HG02678 (cell line): ENCODE data around the gene RUNX1.
A peak's percentile ranks its signal among the peaks of the same experiment; 100 is the strongest.
"Not testable (repeated sequence)": the region's sequence is repeated elsewhere in the genome, so short reads cannot be mapped to it uniquely, and the experiment has no call there.

Source experiments
- ATAC-seq: cut with Tn5 transposase; IDR thresholded peaks from one replicate; pipeline ENCODE4 v1.9.1; 2021; ENCODE audit warnings: mild to moderate bottlenecking, moderate library complexity; ENCODE audit not compliant: unreplicated experiment

RUNX1 gene

DNA sequence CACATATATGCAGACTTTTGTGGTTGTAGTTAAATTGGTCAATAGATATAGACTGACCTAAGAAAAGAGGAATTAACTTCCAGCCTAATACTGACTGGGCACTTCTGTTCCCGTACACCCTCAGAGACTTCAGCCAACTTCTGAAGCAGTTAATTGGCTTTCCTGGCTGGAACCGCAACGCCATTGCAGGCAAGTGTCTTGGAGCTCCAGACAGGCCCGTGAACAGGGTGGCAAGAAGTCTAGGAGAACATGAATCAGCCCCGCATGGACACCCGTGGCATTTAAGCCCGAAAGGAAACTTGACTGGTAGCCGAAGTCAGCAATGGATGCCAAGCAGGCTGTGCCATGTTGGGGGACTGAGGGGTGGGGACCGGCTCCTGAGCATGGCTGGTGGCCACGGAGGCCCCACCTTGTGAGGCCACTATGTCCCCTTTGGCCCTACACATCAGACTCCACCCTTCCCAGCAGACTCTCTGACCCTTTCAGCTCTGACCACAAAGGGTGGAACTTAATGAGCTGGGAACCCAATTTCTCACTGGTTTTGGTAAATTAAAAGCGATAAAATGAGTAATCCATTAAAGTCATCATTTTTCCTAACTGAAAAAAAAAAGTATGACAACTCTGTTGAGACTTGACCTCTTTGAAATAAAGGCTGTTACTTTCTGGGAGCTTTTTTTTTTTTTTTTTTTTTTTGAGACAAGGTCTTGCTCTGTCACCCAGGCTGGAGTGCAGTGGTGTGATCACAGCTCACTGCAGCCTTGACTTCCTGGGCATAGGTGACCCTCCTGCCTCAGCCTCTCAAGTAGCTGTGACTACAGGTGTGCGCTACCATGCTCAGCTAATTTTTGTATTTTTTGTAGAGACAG, 54.1 kb downstream of the RUNX1 start:
- no peak for ATAC-seq

DNA sequence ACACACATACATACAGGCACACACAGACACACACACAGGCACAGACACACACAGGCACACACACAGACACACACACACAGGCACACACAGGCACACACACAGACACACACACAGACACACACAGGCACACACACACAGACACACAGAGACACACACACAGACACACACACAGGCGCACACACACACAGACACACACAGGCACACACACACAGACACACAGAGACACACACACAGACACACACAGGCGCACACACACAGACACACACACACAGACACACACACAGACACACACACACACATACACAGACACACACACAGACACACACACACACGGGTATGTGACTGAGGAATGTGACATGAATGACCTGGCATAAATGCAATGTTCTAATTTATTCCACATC, 55.6 kb downstream of the RUNX1 start:
- ATAC-seq: not testable (repeated sequence)

DNA sequence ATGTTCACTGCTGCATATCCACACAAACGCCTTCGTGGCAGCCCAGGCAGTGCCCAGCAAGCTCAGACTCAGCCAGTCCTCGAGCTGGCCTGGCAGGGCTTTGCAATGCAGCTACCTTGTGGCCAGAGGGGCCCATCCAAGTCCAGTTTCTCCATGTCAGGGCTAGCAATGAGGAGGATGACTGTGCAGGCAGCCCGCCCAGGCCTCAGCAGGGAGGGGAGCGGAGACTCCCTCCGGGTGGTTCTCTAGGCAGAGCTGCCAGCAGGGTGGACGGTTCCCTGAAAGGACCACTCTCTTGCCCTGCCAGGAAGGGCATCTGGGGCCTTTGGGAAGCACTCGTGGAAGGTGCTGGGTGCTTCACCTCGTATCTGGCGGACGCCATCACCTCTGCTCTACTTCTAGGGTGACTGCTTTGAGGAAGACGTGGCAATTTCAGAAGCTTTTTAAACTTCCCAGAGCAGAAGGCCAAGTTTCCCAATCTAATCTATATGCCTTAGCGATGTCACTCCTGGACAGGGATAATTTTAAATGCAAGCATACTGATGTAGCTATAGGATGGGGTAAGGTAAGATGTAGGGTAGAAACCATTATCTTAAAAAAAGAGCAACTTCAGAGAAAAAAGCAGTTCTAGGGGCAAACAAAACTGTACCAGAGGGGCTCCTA, 56.2 kb downstream of the RUNX1 start:
- ATAC-seq: no peak

DNA sequence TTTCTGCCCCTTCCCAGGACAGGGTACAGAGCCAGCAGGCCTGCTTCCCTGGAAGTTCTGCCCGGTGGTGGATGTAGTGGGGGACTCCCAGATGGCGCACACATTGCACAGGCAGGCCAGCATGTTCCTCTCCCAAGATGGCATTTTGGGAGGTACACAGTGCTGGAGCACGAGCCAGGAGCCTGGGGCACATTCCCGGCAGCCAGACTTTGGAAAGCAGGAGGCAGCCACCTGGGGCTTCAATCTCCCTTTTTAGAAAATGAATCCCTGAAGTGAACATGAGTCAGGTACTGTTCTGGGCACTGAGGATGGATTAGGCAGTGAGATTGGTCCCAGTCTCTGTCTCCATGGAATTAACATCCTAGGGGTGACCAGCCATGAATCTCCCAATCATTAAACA, 56.9 kb downstream of the RUNX1 start:
- no peak for ATAC-seq

DNA sequence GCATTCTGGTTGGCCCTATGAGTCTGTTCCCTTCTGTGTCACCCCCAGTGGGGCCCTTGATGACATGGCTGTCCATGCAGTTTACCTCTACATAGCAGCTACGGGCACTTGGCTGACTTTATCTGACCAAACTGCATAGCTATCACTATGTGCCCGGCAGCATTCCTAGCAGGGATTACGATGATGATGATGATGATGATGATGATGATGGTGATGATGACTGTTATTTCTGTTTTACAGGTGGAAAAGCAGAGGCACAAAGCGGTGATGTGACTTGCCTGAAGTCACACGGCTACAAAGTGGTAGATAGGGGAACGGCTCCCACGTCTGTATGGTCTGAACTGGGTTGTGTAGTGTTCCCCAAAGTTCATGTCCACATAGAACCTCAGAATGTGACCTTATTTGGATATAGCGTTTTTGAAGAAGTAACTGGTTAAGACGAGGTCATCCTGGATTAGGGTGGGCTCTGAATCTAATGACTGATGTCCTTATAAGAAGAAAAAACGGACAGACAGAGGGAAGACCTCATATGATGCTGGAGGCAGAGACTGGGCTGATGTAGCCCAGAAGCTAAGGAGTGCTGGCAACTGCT, 57.6 kb downstream of the RUNX1 start:
- ATAC-seq: no peak

DNA sequence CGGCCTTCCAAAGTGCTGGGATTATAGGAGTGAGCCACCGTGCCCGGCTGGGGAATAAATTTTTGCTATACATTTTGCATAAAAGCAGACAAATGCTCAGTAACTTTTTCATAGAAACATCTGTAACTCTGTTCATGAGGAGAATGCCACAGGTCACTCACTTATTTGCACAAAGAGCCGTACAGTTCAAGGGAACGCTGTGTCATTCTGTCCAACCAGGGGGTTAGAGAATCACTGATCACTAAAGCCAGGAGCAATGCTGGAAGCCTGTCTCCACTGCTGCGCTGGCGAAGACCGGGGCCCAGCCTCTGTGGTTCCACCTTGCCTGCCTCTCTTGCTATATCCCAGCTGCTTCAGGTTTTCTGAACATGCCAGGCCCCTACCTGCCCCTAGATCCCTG, 58.3 kb downstream of the RUNX1 start:
- ATAC-seq: no peak

DNA sequence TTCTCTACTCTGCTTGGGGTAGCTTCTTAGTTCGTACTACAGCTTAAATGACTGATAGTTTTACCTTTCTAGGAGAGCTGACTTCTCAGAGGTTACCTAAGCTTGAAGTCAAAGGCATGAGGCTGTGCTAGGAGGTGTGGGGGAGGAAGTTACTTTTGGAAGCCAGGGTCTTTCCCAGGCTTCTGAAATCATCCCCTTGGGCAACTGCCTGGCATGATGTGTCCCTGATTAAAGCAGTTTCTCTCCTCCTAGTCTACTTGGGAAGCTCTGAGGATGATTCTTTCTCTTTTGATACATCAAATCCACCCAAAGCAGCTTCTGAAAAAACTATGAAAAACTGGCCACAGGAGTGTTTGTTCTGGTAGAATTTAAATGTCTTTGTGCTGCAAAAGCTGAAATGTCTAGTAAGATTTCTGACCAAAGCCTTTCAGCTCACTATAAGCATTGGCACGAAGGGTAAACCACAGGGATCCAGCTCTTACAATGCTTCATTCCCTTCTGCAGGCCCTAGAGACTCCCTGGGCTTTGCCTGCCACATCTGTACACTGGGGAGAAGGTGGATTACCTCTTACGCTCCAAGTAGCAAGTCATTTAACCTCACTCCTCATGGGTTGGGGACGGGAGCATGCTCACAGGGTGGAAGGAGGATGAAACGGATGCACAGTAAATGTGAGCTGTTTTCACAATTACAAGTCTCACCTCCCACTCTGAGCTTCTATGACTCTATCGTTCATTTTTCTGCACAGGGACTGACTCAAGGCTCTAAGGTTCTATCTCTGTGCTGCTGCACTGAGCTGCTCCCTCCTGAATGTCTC, 59.6 kb downstream of the RUNX1 start:
- no peak for ATAC-seq

DNA sequence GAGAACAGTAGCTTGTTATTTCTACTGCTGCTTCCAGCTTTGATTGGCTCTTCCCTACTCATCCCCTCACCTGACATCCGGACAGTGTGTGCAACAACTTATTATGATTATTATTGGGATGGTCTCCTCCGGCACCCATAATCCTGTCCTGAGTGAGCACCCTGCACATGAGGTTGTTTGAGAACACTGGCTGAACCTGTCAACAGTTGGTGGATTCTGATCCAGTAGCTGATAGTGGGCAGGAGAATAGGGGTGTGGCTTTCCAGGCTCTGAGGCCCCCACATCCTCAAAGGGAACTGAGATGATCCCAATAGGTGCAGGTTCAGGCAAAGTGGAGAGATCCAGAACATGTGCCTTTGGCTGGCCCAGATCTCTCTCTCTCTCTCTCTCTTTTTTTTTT, 60.5 kb downstream of the RUNX1 start:
- no peak for ATAC-seq

DNA sequence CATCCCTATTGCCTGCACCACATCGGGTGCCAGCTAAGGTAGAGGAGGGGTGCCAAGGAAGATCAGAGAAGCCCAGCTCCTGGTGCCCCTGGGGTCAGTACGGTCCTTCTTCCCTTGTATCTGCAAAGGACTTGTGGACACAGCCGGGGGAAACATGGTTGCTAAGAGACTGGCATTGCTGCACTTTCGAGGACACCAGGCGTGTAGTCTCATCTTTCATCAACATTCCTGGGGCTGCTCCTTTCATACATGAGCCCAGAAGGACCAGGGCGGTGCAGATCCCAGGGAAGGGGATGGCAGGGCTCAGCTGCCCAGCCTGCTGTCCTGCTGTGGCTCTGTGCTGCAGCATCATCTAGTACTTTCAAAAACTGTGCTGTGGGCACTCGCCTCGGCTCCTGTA, 61.0 kb downstream of the RUNX1 start:
- no peak for ATAC-seq

DNA sequence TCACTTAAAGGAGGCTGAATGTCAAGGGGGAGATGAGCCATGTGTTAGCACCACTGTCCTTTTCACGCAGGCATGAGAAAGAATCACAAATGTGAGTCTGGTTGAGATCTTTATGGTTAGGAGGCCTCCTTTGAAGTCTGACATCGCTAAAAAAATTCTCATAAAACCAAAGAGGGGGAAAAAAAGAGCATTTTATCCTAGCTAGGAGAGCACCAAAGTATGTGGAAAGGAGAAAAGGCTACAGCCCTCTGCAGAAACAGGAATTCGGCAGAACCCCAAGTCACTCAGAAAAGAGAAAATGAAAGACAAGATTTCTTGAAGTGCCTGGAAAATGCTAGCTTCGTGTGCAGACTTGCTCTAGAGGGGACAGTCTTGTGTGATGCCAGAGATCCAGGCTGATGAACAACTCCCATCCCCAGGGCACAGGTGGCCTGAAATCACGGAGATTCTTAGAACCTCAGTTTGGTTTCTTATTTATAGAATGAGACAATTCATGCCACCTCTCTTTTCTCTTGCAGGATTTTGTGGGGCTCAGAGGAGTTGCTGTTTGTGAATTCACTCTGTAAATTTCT, 61.5 kb downstream of the RUNX1 start:
- no peak for ATAC-seq

DNA sequence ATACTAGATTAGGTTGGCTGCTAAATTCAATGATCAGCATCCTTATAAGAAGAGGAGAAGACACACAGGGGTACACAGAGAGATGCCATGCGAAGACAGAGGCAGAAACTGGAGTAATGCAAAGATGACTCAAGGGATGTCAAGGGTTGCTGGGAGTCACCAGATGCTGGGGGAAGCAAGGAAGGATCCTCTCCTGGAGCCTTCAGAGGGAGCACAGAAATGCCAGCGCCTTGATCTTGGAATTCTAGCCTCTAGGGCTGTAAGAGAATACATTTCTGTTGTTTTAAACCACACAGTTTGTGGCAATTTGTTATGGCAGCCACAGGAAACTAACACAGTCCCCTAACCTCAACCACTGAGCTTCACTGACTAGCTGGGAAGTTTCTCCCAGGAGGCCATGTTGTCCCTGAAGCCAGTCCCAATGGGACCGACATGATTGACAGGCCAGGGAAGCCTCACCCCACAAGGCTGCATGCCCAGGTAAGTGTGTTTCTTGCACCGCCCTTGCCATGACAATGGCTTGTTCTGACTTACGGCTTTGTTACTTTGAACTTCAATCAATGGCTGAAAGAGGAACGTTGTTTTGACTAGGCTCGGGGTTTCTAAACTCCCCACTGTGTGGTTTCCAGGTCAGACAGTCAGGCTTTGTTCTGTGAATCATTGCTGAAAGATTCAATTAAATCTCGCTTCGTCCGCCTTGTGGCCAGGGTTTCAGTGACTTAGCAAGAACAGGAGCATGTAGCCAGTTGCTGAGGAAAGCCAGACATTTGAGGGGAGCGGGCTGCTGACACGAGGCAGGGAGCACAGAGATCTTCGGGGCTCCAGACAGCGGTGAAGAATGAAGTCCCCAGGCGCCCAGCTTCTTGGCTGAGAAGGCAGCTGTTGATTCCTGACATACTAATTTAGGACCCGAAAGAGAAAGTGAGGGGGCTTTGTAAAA, 62.3 kb downstream of the RUNX1 start:
- peak; percentile 68 for ATAC-seq

DNA sequence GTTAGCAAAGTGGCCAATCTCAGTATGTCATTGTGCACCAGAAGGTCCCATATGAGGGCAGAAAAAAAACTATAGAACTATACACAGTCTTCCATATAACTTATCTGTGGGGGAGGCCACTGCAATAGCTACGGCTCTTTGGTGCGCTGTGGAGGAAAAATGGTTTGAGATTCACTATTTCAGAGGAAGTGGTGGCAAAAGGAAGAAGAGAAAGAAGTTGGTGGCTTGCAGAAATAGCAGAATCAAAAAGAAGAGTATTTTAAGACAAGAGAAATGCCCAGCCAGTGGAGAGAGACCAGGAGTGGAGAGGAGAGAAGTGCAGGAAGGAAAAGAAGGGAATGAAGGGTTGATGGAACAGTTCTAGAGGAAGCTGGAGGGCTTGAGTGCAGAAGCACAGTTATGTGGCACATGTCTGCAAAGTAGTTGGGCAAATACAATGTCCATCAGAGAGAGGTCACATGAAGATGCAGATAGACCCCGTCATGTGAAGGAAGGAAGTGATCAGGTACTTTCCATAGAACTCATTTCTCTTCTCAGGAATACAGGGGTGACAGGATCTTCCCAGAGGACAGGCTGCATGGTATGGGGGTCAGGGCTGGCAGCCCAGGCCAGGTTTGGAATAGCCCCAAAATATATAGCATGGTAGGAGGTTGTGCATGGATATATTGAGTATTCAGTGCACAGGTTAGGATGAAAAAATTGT, 64.6 kb downstream of the RUNX1 start:
- no peak for ATAC-seq

DNA sequence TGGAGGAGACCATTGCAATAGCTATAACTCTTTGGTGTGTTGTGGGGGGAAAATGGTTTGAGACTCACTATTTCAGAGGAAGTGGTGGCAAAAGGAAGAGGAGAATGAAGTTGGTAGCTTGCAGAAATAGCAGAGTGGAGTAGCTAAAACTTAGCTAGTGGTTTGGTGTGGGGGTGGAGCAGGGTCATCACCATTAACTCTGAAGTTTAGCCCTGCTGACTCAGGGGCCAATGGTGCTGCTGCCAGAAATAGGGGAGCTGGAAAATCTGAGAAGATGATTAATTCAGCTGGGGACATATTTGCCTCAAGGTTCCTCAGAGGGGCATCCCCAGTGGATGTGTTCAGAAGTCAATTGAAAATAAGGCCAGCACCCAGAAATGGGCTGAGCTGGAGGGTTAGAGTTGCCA, 65.4 kb downstream of the RUNX1 start:
- no peak for ATAC-seq

DNA sequence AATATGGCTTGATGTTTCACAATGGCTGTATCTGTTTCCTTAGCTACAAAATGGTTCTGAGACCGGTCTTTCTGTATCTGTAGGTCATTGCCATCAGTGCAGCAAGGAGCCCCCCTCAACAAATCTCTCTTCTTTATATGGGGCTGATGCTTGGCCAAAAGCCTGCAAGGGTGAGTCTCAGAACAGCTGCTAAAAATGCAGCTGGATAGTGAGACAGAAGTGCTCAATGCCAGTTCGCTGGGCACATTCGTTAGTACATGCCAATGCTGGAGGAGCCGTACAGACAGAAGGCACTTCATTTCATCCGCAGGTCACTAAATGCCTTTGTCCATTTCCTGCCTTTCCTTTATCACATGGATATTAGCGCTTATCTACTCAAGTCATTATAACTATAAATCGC, 67.3 kb downstream of the RUNX1 start:
- no peak for ATAC-seq

DNA sequence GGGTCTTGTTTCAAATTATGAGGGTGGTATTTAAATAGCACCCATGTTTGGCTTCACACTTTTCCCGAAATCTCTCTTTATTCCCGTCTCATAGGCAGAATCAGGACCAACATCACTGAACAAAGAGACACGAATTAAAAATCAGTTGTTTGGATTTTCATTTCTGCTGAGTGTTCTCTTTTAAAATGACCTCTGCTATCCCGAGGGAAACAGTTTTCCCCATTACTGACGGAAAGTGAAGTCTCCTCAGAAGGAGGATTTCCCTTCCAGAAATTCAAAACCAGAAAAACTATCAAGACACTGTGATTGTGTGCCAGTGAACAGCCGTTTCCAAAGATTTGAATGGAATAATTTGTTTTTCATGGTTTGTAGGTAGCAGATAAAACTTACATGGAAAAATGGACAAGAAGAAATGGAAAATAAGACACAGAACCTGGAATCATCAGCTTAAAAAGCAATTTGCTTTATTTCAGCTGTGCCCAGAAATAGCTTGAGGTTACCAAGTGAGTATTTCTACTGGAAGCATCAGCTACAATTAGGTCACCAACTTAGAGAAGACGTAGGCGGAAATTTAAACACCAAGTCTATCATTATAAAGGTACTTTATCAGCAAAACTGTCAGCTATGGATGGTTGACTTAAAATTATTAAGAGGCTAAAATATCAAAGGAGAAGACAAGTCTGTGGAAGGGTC, 68.5 kb downstream of the RUNX1 start:
- no peak for ATAC-seq

DNA sequence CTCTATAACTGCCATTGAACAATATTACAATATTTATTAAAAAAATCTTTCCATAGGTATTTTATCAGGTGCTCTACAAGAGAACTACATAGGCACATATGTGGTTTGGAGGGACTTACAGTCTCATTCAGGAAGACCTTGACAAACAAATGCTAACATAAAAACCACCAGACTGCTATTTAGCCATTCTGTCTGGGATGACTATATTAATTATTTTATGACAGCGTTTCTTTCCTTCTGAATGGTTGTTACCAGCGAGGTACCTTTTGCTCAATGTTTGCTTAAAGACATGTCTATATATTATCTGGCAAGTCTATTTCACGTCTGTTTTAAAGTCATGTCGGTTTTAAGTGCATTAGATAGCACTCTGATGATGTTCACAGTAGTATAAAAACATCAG, 69.7 kb downstream of the RUNX1 start:
- ATAC-seq: no peak

DNA sequence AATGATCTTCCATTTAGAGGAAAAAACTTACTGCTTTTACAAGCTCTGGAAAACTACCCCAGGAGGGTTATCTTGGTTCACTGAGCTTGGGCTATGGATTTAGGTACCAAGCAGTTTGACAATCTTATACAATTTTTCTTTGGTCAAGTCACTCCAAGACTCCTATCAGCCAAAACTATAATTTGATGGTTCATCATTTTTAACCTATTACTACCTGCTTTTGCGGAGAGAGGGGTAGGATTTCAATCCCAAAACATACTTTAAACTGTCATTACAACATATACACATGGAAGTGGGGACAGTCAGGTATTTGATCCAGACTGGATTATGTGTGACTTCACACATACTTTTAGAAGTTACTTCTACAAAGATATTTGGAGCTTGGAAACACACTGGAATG, 71.8 kb downstream of the RUNX1 start:
- no peak for ATAC-seq

DNA sequence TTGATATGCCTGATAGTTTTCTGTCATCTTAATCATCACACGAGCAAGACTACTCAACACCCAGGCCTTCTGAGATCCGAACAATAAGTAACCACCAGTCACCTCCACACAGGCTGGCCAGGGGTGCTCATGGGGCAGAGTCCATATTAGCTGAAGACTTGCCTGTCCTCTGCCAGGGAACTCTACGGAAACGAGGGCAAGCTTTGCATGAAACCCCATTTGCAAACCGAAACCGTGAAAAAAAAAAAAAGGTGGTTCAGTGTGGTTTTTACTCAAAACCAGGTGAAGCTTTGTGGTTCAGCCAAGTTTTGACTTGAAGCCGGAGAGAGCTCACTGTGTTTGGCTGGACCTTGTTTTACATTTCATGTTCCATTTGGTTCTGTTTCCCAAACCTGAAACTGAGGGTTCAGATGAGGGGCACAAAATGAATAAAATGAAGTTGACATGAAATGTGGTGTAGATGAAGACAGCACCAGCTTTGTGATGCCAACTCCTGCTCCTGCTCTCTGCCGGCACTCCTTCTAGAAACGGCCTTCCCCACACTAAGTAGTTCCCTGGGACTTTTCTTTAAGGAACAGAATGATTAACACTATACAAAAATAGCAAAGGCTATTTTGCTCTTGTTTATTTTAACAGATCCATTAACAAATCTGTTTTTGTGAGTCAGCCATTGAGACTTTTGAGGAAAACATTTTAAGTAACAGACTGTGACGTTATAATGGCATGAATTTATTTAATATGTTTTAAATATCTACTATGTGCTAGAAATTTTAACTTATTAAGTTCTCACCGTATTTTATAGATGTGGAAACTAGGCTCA, 74.7 kb downstream of the RUNX1 start:
- ATAC-seq: peak; percentile 91
